ENCODE data around the gene ELMOD3.
"Not testable (repeated sequence)": the region's sequence is repeated elsewhere in the genome, so short reads cannot be mapped to it uniquely, and the experiment has no call there.

Gene ELMOD3

GRCh38 chr2:85405201-85406059 is 50.9 kb downstream of the ELMOD3 start:
- peak; percentile 82 for DNase-seq

DNA sequence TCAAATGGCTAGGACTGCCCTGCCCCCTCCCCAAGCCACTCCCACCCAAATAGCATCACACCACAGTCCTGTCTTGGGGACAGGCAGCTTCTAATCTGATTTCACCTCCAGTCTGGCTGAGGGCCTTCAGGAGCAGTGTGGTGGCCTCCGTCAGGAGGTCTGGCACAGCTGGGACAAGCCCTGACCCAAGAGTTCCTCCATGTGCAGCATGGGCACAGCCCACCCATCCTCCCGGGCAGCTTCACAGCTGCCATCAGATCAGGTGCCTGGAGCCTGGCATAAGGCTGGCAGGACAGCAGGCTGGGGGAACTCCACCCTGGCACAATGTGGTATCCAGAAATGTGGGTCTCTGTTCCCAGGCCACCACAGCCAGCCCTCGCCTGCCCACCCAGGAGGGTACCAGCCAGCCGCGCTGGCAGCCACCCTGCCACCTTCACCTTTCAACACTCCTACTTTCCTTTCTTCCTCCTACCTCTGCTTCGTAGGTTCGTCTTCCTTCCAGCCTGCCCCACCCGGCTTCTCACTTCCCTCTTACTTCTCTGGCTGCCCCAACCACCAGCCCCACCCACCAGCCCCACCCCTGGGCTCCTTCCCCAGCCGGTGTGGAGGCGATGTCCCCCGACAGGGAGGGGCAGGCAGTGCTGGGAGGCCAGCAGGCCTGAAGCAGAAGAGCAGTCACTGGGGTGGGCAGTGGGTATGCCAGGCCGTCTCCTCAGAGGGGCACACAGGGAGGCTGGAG is 55.4 kb downstream of the ELMOD3 start, which contains the start of gene CAPG:
Gene CAPG, minus strand, starts transcription at position 522 of the 739 bp plus-strand sequence. CDS start 8,221 bp downstream, outside the sequence.
- peak; percentile 65 for DNase-seq

DNA sequence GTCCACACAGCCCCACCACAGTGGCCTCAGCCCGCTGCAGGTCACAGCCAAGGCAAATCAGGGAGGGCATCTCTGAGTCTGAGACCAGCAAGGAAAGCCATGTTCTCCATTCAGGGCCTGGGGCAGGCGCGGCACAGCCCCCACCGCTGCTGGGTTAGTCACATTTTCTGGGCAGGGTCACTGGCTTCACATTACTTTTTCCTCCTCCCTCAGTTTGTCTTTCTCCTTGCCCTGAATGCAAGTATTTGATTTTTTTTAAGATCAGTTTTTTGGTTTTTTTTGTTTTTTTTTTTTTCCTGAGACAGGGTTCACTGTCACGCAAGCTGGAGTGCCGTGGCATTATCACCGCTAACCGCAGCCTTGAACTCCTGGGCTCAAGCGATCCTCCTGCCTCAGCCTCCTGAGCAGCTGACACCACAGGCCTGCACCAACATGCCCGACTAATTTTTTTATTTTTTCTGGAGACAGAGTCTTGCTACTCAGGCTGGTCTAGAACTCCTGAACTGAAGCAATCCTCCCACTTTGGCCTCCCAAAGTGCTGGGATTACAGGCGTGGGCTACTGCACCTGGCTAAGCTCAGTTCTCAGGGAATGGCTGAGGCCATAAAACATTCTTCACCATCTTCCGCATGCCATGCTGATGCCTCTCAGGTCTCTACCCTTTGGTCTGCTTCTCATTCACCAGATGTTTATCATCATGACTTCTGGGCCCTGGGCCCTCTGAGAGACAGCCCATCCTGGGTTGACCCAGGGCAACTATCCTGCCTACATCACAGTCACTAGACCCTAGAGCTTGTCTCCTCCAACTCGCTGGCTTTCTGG is 56.2 kb downstream of the ELMOD3 start:
- DNase-seq = no peak

- DNase-seq = no peak
Observed at GRCh38 chr2:85411405-85411748, 56.8 kb downstream of the ELMOD3 start.

- peak; percentile 52 for DNase-seq
Observed at GRCh38 chr2:85413592-85414420, 59.2 kb downstream of the ELMOD3 start.

DNA sequence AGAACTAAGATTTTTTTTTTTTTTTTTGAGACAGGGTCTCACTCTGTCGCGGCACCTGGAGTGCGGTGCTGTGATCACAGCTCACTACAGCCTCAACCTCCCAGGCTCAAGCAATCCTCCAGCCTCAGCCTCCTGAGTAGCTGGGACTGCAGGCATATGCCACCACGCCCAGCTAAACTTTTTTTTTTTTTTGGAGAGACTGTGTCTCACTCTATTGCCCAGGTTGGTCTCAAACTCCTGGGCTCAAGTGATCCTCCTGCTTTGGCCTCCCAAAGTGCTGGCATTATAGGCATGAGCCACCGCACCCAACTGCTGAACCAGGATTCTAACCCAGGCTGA is 59.8 kb downstream of the ELMOD3 start:
- DNase-seq = not testable (repeated sequence)

DNA sequence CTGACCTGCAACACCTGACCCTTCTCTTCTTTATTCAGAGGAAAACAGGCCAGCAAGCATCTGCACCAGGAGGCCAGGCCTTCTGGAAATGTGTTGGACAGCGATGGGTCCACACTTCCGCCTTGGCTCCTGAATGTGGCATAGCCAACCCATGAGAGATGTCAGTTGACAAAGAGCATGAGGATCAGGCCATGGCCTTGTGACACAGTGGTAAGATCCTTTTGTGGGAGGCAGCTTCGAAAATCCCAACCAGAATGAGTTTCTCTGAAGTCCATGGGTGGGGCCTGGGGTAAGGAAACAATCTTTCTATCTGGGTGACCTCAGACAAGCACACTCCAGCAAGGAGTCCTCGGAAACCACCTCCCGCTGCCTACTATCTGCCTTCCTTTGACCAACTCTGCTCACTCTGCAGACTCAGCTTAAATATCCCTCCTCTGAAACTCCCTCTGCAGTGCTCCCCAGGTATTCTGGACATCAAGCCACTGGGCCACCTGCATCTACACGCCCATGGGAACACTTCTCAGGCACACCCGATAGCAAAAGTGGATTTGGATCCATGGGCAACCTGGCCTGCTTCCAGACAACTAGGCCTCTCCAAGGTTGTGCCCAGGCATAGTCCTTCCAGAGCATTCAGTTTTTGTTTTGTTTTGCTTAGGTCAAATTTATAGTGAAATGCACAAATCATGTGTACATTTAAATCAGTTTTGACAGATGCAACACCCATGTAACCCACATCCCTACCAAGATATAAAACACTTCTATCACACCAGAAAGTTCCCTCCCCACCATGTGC is 60.4 kb downstream of the ELMOD3 start:
- DNase-seq = no peak

GRCh38 chr2:85415980-85416650 is 61.5 kb downstream of the ELMOD3 start:
- no peak for DNase-seq

DNA sequence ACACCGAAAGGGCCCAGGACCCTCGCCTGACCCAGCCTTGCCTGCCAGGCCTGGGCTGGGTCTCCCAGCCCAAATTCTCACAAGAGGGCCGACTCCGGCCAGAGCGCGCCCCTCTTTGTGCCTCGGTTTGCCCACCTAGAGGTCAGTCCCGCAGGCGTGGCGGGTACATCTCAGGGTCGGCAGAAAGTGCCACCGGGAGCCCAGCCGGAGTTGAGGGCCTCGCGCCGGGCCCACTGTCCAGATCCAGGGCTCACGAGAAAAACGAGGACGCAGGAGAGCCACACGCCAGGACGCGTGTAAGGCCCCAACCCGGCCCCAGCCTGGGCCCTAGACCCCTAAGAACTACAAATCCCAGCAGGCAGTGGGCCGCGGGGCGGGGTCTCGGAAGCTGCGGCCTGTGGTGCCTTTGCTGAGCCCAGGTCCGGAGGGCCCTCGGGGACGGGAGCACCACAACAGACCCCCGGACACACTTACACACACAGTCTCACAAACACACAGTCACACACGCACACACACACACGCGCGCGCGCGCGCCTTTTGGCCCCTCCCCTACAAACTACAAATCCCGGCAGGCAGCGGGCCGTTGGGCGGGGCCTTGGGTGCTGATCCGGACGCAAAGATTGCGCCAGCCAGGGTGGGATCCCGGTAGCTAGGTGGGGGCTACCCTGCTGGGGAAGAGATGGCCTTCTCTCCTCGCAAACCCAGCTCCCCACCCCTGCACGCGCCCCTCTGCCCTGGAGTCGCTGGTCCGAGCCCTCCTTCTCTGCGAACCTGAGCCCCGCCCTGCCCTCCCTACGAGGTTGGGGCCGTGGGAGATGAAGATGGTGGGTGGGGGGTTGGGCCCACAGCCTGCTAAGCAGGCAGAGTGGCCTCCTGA is 63.8 kb downstream of the ELMOD3 start, which contains the start of gene SH2D6:
Gene SH2D6, plus strand, starts transcription at position 583 of the 877 bp plus-strand sequence. CDS start 10,752 bp downstream, outside the sequence.
- peak; percentile 88 for DNase-seq

- DNase-seq = no peak
Observed at GRCh38 chr2:85419009-85419675, 64.6 kb downstream of the ELMOD3 start.

- DNase-seq = peak; percentile 90
Observed at GRCh38 chr2:85420536-85421259, 66.1 kb downstream of the ELMOD3 start.

DNA sequence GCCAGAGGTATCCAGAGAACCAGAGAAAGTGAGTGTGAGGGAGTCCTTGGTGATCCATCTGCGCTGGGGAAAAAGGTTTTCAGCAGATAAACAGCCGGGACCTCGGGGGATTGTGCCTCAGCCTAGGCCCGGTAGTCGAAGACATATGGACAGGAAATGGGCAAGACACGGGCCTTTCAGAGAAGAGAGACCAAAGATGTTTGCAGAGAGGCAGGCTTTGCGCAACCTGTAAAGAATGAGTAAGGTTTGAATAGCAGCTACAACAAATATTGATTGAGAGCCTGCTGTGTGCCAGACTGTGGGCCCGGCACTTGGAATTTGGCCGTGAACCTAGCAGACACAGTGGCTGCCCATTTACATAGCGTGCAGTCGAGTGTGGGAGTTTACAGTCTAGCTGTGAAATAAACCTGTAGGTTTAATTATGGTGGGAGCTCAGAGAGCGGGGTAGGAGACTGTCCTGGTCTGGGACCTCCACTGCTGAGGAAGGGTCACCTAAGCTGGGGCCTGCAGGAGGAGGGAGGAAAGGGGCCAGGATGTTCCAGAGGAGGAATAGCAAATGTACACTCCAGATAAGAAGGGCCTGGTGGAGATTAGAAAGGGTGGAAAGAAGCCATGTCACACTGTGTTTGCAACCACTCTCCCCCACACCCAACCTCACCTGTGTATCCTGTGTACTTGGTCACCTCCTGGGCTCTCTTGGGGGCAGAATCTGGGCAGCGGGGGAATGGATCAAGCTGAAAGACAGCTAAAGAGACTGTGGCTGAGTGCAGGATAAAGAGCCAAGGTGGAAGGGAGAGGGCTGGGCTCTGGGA is 66.9 kb downstream of the ELMOD3 start:
- no peak for DNase-seq

- no peak for DNase-seq
Observed at GRCh38 chr2:85422072-85422457, 67.5 kb downstream of the ELMOD3 start.

GRCh38 chr2:85423525-85423924 is 69.0 kb downstream of the ELMOD3 start:
- no peak for DNase-seq

- DNase-seq = no peak
Observed at GRCh38 chr2:85425588-85425987, 71.0 kb downstream of the ELMOD3 start.

- DNase-seq = no peak
Observed at GRCh38 chr2:85427300-85427835, 72.8 kb downstream of the ELMOD3 start.

GRCh38 chr2:85428343-85428881 is 73.8 kb downstream of the ELMOD3 start:
- no peak for DNase-seq

All from CD4-positive, alpha-beta T cell treated with Interleukin-6 for 4 hours (primary cell).